NCI-H2196 treated with DMSO at 0.1 percent for 48 hours (cell line): ENCODE data around the gene TEAD3.

Experiments
- DNase-seq: peaks from one replicate; lab custom pipeline; 2025; ENCODE audit not compliant: unreplicated experiment; lab: John Stamatoyannopoulos, UW

Gene TEAD3

DNA sequence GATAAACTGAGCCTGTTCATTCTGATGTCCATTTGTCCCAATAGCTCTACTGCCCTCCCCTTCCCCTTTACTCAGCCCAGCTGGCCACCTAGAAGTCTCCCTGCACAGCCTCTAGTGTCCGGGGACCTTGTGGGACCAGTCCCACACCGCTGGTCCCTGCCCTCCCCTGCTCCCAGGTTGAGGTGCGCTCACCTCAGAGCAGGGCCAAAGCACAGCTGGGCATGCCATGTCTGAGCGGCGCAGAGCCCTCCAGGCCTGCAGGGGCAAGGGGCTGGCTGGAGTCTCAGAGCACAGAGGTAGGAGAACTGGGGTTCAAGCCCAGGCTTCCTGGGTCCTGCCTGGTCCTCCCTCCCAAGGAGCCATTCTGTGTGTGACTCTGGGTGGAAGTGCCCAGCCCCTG is 69.4 kb downstream of the TEAD3 start:
- DNase-seq = no peak

DNA sequence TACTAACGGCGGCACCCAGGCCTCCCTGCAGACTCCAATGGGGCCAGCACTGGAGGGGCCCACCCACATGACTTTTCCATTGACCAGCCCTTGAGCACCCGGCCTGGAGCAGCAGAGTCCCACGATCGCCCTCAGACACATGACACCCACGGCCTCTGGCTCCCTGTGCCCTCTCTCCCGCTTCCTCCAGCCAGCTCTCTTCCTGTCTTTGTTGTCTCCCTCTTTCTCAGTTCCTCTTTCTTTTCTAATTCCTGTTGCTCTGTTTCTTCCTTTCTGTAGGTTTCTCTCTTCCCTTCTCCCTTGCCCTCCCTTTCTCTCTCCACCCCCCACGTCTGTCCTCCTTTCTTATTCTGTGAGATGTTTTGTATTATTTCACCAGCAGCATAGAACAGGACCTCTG is 70.8 kb downstream of the TEAD3 start:
- DNase-seq = no peak

DNA sequence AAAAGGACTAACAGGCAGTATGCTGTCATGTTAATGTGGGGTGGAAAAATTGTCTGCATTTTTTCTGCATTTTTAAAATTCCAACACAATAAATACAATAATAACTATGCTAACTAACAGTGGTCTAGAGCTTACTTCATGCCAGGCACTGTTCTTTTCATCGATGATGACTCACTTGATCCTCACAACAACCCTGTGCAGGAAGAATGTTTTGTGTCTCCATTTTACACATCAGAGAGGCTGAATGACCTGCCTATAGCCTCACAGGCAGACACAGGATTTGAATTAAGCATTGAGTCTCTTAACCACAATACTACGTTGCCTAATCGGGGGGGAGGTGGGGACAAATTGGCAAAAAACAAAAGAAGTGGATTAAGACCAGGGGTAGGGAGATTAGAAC is 71.6 kb downstream of the TEAD3 start:
- DNase-seq = no peak
